Fibroblast of gingiva (primary cell): ENCODE results near the gene TERT.

Source experiments
- DNase-seq: peaks from one replicate; pipeline ENCODE4 v3.0.0-alpha.2; 2011; ENCODE audit warnings: low read depth

TERT gene

DNA sequence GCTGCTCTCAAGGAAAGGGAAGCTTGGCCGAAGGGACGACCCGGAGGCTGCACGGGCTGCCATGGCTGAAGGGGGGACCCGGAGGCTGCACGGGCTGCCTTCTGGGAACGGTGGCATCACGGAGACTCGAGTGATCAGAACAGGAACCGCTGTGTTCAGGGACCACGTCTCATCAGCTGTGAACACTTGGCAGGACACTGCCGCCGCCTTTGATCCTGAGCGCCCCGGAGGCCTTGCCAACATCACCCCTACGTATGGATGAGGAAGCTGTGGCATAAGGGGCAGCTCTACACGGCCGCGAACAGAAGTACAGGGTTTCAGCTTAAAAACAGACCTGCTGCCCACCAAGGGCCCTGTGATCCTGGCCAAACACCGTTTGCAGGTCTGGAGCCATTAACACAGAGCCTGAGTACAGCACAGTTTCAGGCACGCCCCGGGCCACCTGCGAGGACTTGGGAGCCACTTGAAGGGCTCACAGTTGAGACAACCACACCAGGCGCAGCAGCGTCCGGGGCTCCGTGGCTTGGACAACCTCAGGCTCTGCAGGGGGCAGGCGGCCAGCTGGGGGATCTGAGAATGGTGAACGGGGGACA lies 23.9 kb upstream of the TERT start:
- no peak for DNase-seq

DNA sequence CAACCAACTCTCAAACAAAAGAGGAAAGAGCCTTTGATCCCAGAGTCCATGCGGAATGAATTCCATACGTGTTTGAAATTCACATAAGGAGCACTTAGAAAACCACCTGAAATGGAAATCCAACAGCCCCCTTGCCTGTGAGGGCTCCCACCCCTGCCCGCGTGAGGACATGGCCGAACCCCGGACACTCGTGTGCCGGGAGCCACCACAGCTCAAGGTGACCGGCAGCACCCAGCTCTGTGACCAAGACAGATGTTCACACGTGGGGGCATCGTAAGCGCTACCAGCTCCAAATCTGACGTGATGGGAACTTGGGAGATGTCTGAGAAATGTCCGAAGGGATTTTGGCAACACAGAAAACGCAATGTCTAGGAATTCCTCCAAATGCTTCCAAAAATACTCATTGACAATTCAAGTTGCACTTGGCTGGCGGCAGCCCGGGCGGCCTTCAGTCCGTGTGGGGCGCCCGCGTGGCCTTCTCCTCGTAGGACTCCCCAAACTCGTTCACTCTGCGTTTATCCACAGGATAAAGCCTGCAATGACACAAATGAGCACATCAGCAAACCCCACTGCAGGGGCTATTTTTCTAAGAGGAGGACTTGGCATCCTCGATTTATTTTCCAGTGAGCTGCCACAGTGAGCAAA lies 23.2 kb upstream of the TERT start:
- DNase-seq = no peak

DNA sequence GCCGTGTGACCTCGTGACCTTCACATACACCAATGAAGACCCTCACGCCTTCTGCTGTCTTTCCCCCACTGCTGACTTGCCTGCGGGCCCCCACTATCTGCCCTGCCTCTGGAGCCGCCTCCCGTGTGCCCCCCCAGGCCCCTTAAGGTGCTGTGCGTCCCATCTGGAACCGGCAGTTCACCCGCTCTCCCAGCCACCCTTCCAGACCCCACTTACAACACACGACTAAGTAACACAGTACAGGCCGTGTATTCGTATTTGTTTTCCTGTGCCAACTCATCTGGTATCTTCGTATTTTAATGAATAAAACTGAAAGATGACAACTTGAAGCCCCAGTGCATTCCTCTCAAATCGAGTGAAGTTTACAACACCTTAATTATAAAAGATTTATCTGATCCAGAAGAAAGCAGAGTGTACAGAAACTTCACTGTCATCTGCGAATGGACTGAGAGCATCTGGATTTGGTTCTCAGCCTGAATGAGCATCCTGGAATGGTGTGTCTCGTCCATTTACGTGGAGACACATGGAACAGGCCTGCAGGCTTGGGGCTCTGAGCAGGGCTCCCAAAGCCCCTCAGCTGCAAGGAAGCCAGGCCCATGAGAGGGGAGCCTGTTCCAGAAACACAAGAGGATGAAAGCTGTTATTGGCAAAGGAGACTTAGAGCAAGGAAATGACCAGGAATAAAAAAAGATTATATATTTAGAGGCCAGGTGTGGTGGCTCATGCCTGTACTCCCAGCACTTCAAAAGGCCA lies 21.9 kb upstream of the TERT start:
- DNase-seq = no peak

DNA sequence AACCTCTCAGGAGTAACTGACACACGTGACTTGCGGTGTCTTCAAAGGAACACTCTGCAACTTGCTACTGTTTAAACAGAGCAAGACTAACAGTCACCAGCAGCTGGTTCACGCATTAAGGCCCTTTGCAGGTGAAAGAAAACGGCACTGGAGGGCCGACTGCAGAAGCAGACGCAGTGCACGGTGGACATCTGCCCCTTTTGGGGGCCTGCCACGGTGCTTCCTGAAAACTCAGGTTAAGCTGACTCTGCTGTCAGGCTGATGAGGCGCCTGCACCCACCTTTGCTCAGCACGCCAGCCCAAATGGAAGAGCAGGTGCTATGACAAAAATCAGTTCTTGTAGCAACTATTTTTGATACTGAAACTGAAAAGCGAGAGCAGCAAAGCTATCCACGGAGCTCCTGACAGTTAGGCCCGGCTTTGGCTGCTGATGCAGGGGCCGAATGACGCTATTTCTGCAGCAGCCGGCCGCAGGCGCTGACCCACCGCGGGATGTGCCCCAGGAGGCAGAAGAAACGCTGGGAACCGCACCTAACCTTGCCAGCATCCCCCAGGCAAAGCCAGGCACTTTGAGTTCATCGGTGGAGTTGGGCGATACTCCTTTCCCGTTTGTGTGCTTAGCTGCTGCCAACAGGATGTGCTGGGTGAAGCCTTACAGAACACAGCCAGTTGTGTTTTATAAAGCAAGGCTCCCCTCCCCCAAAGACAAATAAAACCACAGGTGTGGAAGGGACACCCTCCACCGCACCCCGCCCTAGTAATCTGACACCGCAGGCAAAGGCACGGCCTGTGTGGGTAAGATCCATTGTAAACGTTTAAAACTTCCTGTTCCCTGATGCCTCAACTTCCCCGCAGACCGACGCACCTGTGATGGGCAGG lies 21.1 kb upstream of the TERT start:
- DNase-seq = no peak

DNA sequence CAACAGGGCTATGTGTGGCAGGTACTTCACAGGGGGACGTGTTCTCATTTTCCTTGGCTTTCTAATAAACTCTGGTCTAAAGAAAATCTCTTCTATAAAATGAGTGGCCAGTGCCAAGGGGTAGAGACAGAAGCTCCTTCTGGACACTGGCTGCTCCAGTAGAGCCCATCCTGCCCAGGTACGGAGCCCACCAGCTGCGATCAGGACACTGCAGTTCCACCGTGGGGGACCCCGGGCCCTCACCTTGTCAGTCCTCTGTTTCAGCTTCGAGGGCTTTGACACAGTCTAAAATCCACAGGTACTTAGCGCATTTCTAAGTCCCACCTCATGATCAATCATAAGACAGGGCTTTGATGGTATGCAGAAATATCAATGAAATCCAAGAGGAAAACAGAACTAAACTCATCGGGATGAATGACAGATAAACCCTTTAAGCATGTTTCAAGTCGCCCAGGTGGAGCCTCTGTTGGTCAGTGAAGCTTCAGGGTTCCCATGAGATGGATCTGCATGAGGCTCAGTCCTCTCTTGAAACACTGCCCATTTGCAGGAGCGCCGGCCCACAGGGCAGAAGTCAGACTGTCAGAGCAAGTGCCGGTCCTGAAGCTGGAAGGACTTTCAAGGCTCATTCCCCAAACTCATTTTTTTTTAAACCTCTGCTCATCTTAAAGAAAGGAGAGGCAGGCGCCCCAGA lies 20.3 kb upstream of the TERT start:
- DNase-seq = no peak

DNA sequence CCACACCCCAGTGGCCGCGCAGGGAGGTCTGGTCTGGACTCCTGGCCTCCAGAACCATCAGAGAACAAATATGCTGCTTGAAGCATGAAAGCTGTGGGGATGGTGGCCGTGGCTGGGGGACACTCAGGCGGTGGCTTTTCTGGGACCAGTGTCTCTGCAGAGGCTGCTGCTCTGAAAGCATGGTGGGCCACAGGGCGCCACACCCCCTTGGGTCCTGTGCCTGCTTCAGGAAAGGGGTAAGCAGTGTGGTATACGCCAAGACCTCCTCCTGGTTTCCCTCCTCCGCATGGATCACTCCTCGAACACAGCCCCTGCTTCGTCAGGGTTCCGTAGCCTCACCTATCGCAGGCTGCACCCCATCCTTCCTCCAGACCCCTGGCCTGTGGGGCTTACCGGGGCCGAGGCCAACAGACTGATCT lies 19.7 kb upstream of the TERT start:
- no peak for DNase-seq

DNA sequence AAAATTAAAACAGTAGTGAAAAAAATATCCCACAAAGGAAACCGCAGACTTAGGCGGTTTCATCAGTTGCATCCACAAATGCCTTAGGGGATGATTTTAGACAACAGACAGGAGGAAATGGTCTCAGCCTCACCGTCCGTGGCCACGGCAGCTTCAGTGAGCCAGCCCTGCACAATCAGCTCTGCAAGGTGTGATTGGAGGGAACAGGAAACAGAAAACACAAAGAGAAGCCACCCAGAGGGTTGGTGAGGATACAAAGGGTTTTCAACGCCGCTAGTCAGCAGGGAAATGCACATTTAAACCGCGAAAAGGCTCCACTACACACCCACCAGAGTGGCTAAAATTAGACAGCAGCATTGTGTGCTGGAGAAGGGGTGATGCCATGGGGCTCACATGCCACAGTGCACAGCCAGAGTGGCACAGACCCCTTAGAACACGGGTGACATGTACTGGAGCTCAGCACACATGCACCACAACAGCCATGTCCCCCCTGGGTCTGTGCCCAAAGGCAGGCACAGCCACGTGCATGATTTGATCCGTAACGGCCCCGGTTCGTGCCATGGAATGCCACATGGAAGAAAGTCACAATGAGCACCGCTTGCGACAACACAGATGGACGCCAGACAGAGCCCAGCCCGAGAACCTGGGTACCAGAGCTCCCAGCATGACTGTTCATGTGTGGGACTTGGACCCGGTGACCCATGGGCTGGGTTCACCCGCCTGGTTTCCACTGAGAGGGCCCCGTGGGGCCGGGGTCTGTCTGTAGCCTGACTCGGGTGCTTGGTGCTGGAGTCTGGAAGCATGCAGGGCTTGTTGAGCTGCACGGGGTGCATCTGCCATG lies 18.3 kb upstream of the TERT start:
- no peak for DNase-seq

DNA sequence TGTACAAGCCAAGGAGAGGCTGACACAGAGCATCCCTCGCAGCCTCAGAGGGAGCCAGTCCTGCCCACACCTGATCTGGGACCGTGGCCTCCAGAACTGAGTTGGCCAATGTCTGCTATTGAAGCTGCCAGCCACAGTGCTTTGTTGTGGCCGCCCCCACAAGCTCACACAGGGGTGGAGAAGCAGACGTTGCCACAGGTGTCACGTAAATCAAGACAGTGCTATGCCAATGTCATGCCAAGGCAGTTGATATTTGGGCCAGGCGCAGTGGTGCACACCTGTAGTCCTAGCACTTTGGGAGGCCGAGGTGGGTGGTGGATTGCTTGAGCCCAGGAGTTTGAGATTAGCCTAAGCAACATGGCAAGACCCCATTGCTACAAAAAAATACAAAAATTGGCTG lies 17.3 kb upstream of the TERT start:
- no peak for DNase-seq

DNA sequence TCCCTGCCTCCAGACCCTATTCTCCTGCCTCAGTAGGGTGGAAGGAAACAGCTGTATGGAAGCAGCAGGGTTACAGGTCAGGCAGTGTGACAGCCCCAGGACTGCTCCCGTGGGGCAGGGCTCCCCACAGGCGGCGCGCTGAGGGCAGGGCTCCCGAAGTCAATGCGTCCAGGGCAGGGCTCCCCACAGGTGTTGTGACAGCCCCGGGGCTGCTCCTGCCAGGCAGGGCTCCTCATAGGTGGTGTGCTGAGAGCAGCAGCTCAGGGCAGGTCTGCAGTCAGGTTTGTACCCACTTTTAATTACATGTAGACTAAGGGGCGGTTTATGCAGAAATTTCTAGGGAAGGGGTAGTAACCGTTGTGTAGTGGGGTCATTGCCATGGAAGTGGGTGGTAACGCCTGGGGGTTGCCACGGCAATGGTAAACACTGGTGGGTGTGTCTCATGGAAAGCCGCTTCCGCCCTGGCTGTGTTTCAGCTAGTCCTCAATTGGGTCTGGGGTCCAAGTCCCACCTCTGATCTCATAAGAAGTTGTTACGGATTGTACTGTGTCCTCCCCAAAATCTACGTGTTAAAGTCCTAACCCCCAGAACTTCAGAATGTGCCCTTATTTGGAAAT lies 16.7 kb upstream of the TERT start:
- DNase-seq = no peak

DNA sequence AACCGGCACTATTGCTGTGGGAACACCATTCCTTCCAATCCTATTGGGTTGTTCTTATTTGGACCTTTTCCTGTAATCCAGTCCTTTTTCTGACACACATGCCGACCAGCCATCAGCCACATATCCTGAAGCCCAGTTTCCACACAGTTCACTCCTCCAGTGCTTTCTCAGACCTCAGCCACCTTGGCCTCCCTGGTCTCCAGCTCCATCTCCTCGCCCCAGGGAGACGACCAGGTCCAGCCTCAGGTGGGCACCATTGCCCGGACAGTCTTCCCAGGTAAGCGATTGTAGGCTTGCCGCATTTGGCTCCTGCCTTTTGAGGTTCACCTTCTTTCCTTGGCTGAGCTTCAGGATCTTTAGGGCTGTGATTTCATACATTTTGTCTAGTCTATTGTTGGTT lies 15.2 kb upstream of the TERT start:
- no peak for DNase-seq

DNA sequence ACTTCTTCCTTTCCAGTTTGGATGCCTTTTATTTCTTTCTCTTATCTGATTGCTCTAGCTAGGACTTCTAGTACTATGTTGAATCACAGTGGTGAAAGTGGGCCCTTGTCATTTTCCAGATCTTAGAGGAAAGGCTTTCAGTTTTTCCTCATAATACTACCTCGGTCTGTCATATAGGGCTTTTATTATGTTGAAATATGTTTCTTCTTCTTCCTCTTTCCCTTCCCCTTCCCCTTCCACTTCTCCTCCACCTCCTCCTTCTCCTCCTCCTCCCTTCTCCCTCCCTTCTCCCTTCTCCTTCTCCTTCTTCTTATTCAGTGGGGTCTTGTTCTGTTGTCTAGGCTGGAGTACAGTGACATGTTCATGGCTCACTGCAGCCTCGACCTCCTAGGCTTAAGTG lies 9.2 kb upstream of the TERT start:
- DNase-seq = no peak

DNA sequence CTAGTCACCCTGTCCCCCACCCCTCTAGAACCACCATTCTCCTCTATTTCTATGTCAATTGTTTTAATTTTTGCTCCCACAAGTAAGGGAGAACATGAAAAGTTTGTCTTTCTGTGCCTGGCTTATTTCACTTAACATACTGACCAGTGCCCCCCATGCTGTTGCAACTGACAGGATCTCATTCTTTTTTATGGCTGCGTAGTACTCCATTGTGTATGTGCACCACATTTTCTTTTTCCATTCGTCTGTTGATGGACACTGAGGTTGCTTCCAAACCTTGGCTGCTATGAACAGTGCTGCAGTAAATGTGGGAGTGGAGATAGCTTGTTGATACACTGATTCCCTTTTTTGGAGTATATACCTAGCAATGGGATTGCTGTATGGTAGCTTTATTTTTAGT lies 7.4 kb upstream of the TERT start:
- no peak for DNase-seq

DNA sequence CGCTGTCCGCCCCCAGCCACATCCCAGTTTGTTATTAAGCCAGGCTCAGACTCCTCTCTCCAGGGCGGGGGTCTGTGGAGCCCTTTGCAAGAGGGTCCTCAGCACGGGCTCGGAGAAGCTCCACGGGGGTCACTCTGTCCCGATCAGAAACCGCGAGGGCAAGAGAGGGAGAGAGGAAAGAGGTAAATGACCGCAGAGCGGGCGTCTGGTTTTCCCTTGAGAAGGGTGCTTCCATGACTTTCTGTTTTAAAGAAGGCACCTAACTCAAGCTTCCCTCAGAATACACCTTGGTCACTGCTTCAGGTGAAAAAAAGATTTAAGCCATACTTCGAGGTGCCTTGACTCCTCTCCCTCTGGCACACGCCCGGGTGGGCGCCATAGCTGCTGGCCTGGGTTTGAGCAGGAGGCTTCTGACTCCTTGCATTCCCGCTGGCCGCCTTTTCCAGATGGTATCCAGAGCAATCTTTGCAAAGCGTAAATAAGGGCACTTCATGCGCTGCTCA lies 5.8 kb upstream of the TERT start:
- no peak for DNase-seq

DNA sequence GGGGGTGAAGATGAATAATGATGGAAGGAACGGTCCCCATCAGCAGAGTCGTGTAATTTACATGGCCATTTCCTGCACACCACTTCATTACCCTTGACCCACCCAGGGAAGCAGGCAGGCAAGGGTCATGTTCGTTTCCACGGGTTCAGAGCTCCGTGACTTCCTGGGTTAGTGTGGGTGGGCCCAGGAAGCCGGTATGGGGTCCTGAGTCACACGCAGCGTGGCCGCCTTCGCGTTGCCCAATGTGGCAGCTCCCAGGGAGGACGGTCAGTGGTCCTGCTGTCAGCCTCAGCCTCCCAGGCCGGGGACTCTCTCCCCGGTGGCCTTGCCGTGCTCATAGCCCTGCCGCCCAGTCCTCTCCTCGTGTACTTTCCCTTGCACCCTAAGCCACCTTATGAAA lies 5.1 kb upstream of the TERT start:
- DNase-seq = no peak

DNA sequence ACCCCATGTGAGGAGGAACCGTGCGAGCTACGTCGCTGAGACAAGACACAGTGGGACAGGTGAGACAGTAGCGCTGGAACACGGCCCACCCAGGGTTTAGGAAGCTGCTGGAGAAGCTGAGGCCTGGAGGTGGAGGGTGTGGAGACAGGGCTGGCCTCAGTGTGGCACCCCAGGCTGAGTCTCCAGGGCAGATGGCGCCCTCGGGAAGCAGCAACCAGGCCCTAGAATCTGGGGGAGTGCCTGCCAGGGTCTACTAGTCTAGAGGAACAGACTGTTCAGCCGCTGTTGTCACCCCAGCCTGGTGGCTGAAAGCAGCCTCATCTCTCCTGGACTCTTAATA lies 4.6 kb upstream of the TERT start:
- no peak for DNase-seq

DNA sequence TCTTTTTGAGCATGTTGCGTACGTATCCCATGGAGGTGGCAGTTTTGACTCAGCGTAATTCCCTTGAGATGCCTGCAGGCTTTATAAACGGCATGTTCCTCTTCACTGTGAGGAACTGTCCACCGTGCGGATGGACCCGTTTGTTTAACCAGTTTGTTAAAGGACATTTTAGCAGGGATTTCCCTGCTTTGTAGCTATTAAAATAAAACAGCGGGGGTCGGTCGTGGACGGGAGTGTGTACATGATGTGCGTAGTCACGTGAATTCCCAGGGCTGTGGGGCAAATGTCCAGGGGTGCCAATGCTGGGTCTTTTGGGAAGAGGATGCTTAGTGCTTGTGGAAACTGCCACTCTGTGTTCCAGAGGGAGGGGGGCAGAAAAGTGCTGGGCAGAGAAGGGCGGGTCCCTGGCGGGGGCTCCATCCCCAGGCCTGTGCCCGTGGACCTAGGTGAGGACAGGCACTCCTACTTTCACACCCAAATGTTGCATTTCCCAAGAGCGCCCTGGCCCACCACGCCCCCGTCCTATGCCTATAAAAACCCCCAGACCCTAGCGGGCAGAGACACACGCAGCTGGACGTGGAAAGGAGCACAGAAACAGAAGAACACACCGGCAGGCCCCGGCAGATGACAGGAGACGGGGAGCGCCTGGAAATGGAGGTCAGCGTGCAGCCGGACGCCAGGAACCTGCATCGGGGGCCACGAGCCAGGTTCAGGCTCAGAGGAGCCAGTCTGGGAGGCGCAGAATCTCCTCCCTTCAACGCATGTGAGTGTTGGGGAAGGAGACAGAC lies 4.0 kb upstream of the TERT start:
- no peak for DNase-seq

DNA sequence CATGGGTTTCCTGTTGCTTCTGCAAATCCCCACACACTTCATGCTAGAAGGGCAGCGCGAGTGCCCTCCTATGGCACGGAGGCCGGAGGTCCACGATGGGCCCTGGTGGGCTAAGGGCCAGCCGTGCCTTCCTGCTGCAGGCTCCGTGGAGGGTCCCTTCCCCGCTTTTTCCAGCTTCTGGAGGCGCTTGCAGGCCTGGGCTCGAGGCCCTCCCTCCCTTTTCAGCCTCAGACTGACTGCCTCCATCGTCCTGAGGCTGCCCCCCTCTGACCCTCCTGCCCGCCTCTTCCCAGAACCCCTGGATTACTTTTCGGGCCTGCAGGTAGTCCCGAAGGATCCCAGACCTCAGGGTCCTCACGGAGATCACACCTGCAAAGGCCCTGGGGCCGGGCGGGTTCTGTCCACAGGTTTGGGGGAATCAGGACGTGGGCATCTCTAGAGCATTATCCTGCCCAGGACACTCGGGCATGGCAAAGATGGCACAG lies 3.2 kb upstream of the TERT start:
- no peak for DNase-seq

DNA sequence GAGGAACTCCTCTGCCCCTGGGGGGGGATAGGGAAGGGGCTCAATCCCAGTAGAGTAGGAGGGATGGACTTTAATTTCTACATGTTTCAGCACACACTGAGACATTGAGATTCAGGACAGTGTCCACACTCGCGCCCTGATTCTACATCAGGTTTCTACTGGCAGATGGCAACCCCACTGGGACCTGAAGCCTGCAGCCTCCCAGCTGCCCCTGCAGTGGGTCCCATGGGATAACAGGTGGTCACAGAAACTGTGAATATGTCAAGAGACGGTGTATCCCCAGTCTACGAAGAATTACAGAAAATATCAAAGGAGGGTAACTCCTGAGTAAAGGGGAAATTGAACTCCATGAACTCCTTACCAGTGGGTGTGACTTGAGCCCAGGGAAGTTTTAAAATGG lies 2.4 kb upstream of the TERT start:
- DNase-seq = no peak

DNA sequence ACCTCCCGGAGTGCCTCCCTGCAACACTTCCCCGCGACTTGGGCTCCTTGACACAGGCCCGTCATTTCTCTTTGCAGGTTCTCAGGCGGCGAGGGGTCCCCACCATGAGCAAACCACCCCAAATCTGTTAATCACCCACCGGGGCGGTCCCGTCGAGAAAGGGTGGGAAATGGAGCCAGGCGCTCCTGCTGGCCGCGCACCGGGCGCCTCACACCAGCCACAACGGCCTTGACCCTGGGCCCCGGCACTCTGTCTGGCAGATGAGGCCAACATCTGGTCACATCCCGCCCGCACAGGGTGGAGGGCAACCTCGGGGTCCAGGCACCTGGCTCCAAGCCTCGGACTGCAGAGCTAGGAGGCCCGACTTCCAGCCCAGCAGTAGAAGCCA lies 776 bp upstream of the TERT start:
- DNase-seq = no peak
